HG03025 (cell line): ENCODE data around the gene KIRREL1.

Source experiments
- ATAC-seq: cut with Tn5 transposase; IDR thresholded peaks from one replicate; pipeline ENCODE4 v1.9.1; 2021; ENCODE audit warnings: mild to moderate bottlenecking, moderate library complexity; ENCODE audit not compliant: unreplicated experiment, low FRiP score

KIRREL1 gene

DNA sequence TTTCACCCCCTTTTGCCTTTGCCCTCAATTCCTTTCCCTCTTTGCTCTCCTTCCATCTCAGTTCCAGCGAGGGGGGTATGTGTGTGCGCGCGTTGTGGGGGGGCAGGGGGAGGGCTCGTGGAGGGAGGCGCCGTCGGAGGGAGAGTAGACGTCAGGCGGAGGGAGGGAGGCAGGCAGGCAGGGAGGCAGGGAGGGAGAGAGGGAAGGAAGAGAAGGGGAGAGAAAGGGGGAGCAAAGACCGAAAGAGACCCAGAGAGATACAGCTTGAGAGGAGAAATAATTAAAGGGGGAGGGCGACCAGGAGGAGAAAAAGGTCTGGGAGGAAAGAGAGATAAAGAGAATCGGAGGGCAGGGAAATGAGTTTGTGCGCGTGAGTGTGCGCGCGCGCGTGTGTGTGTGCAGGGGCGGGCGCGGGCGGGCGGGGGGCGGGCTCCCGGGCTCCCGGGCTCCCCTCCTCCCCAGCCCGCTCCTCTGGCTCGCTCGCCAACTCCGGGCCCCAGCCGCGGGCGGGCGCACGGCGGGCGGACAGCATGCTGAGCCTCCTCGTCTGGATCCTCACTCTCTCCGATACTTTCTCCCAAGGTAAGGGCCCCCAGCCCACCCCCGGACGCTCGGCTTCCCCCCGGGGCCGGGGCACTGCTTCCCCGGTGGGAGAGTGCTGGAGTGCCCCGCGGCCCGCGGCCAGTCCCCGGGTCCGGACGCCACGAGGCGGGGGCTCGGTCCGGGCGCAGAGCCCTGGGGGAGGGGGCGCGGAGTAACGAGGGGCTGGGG lies at the start of gene KIRREL1:
Gene KIRREL1, plus strand, starts transcription at position 499 of the 771 bp plus-strand sequence. Its CDS starts 32 bp downstream, at position 531.
- no peak for ATAC-seq

- ATAC-seq = no peak
These were observed 48.7 kb upstream of the KIRREL1 start for GRCh38 chr1:157944663-157945280.

GRCh38 chr1:157948312-157949073 lies 45.0 kb upstream of the KIRREL1 start:
- no peak for ATAC-seq

- ATAC-seq = no peak
These were observed 44.4 kb upstream of the KIRREL1 start for GRCh38 chr1:157949074-157949354.

- ATAC-seq = no peak
These were observed 42.2 kb upstream of the KIRREL1 start for GRCh38 chr1:157951230-157951629.

DNA sequence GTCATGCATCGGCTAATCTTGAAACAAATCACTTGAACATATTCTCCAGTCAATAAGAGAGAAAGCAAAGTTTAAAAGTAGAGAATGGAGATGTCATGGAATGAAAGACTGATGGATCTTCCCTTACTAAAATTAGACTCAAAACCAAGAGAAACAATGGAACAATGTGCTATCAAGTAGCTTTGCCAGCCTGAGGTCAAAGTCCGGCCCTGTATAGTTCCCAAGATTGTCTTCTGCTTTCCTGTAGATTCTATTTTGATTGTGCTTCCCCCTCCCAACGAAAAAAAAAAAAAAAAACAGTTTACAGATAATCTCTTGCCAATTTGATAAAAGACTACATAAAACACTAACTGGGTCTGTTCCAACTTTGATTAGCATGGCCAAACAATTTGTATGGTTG lies 40.8 kb upstream of the KIRREL1 start:
- ATAC-seq = no peak

DNA sequence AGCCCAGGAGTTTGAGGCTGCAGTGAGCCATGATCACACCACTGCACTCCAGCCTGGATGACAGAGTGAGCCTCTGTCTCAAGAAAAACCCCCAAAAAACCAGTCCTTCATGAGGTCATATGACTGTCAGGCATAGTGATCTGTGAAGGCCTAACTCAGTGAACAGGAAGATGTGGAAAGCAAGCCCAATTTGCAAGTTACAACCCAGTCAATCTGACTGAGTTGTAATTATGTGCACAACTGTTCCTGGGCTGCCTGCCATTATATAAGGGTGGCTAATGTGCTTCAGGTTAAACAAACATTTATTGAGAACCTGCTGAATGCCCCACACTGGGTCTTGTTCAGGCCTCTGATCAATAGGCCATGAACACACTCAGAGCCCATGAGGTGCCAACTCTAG lies 38.2 kb upstream of the KIRREL1 start:
- ATAC-seq = no peak

GRCh38 chr1:157955857-157956256 lies 37.6 kb upstream of the KIRREL1 start:
- no peak for ATAC-seq

DNA sequence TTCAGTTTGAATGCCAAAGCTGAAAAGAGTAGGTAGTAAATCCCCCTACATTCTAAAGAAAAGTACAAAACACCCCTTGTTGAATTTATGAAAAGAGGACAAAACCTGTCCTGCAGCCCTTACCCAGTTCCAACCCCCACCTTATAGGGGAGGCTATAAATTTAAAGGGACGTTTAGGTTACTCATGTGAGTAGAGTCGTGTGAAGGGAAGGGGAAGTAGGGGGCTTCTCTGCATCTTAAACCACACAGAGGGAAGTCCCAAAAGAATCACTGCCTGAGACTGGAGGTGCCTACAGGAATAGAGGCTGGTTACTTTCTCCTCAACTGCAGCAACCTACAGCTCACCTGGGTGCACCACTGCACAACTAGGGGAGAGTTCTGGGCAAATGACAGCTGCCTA lies 36.7 kb upstream of the KIRREL1 start:
- ATAC-seq = no peak

GRCh38 chr1:157958263-157958662 lies 35.2 kb upstream of the KIRREL1 start:
- ATAC-seq = no peak

DNA sequence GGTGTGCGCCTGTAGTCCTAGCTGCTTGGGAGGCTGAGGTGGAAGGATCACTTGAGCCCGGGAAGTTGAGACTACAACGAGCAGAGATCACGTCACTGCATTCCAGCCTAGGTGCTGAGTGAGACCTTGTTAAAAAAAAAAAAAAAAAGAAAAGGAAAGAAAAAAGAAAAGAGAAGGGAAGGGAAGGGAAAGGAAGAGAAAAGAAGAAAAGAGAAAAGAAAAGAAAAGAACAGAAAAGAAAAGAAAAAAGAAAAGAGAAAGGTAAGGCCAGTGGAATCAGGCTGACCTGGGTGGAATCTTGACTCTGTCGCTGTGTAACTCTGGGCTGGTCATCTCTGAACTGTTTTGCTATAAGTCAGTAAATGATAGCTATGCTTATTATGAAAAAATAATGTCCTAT lies 33.7 kb upstream of the KIRREL1 start:
- no peak for ATAC-seq

GRCh38 chr1:157960773-157961172 lies 32.7 kb upstream of the KIRREL1 start:
- ATAC-seq = no peak

DNA sequence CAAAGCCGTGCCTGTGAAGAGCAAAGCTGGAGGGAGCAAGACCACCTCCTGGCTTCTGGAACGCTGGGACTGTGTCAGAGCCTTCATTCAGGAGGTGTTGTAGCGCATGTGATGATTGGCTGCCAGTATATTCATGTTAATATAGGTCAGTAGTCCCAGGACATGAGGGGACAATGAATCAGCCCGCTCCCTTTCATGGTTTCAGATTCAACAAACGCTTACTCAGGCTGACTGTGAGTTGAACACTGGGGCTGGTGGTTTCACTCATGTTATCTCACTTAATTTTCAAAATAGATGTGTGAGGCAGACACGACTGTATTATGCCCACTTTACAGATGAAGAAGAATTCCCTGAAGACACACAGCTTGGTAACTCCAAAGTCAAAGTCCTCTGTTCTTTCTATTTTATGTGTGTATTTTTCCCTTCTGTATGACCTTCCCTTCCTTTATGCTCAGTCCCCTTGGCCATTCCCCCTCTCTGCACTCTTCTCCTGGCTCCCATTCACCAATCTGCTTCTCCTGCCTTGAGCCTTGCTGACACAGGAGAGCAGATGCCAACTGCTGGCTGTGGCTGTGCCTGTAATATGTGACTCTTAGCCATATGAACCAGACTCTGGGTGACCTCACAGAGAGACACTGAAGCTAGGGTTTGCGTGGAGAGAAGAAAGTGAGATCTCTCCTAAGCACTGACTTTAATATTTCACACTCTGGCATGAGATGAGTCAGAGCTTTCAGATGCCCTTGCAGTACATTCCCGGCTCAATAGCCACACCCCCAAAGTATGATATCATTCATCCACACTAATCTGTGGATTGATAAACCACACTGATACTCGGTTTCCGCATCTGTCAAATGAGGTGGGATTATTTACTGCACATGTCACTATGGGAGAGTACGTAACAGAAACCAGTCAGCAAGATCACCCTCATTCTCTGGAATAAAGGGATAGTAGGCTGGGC lies 31.4 kb upstream of the KIRREL1 start:
- ATAC-seq = no peak

DNA sequence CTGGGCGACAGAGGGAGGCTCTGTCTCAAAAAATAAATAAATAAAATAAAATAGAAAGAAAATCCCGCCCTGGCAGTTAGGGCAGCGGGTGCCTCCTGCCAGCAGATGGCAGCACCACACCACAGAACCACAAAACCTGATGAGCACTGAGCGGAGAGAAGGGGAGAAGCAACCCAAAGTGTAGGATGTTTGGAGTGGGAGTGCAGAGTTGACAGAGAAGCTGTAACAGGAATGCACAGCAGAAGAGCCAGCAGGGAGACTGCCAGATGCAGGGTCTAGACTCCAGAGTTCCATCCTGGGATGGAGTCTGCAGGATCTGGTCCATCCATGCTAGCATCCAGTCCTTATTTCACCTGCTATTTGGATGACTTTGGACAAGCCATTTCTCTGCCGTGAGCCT lies 29.7 kb upstream of the KIRREL1 start:
- ATAC-seq = no peak

- no peak for ATAC-seq
These were observed 27.9 kb upstream of the KIRREL1 start for GRCh38 chr1:157965584-157965983.

DNA sequence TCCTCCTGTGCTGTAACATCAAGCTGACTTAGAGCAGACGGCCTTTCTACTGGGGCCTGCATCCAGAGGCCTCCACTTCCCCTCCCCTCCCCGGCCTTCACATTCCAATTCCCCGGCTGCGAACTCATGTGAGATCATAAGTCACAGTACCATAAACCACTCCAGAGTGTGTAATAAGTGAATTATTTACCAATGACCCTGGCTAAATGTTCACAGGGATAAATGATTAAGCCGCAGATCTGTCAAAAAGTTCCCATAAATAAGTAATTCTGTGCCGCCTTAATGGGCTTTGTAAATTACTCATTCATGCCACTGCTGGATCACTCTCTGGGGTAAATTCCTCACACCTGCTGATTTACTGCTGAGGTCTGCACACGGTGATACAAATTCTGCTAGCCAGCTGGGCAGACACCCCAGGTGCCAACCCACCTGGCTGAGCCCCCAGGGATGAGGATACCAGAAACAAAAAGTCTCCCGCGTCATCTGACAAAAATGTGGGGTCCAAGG lies 27.4 kb upstream of the KIRREL1 start:
- no peak for ATAC-seq

DNA sequence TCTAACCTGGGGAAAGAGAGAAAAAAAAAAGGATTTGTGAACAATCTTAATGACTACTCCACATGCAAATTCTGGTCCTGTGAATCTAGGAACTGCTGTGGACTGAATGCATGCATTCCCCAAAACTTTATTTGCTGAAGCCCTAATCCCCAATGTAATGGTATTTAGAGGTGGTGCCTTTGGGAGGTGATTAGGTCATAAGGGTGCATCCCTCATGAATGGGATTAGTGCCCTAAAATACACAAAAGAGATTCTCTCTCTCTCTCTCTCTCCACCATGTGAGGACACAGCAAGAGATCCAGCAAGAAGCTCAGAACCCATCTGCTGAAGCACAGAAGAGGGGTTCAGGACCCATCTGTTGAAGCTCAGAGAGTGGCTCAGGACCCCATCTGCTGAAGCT lies 26.2 kb upstream of the KIRREL1 start:
- no peak for ATAC-seq

DNA sequence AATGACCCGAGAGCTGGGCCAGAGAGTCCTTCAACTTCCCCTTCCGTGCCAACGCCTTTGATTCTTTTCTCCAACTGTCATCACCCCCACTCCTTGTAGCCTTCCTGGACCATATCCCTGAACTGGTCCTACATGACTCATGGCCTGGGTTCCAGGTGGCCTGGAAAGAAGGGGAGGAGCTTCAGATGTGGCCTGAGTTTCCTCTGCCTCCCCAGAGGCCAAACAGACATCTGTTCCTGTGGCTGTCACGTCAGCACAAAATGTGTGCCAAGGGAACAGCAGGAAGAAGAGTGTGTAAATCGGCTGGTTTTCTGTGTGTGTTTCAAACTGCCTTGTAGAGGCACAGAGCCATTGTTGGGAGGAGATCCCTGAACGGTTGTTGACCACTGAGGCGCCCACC lies 24.9 kb upstream of the KIRREL1 start:
- no peak for ATAC-seq

DNA sequence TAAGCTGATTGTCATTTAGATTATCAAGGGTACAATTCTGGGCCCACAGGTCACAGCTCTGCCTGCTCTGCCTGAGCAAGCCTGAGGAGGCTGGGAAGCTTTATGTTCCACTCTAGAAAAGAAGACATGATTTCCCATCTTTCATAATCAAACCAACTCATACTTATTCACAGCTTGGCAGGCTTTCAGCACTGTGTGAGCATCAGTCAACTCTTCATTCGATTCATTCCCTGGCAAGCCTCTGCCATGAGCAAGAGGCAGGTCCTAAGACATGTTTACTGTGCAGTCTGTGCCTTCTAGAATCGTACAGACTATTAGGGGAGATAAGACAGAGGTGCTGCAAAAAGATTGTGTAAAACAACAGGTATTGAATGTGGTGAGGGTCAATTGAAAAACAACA lies 24.5 kb upstream of the KIRREL1 start:
- ATAC-seq = no peak

- ATAC-seq = no peak
These were observed 23.6 kb upstream of the KIRREL1 start for GRCh38 chr1:157969697-157970485.
